HG03442 (cell line): ENCODE results near the gene ADAMTS17.
"Not testable (repeated sequence)": the region's sequence is repeated elsewhere in the genome, so short reads cannot be mapped to it uniquely, and the experiment has no call there.

Experiments
- ATAC-seq: cut with Tn5 transposase; IDR thresholded peaks from one replicate; pipeline ENCODE4 v1.9.1; 2021; ENCODE audit warnings: mild to moderate bottlenecking, moderate library complexity; ENCODE audit not compliant: unreplicated experiment

The ADAMTS17 gene

DNA sequence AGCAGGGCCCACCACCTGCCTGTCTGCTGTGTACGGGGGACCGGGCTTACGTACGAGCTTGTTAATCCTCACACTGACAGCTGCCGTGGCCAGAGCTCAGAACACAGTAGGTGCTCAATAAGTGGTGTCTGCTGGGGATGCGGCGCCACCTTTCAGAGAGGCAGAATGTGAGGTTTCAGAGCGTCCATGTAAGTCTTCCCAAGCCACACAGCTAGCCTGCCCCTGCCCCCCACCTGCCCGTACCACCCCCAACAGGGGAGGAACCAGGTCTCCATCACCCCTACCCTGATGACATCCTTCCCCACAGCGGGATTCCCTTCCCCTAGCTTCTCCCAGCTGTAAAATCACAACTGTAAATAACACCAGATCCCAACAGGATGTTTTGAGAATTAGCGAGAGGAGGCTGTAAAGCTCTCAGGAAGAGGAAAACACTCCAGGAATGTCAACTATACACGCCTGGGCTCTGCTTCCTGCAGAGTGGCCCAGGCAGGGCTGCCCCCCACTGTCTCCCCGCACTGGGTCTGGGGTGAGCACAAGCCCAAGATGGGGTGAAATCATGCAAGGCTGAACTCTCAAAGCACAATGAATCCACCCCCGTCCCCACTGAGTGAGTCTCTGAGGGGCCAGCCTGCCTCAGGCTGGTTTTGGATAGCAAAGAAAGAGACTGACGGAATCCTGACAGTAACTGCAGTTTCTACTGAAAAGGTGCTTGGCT lies 358.4 kb downstream of the ADAMTS17 start:
- no peak for ATAC-seq

DNA sequence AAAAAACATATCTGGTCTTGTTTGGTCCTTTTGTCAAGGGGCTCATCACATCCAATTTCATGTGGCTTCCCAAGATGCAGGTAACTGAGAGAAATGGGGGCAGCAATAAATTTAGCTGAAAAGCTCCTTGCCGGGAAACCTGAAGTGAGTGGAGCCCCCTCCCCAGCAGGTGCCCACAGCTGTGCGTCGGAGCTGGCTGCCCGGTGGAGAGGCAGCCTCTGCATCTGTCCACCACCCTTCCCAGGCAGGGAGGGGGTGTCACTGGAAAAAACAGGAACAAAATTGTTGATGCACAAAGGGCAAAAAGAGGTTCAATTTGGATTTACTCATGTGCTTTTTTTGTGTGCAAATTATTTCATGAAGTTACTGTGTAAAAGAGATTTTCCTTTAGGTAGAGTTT lies 359.1 kb downstream of the ADAMTS17 start:
- ATAC-seq: no peak

DNA sequence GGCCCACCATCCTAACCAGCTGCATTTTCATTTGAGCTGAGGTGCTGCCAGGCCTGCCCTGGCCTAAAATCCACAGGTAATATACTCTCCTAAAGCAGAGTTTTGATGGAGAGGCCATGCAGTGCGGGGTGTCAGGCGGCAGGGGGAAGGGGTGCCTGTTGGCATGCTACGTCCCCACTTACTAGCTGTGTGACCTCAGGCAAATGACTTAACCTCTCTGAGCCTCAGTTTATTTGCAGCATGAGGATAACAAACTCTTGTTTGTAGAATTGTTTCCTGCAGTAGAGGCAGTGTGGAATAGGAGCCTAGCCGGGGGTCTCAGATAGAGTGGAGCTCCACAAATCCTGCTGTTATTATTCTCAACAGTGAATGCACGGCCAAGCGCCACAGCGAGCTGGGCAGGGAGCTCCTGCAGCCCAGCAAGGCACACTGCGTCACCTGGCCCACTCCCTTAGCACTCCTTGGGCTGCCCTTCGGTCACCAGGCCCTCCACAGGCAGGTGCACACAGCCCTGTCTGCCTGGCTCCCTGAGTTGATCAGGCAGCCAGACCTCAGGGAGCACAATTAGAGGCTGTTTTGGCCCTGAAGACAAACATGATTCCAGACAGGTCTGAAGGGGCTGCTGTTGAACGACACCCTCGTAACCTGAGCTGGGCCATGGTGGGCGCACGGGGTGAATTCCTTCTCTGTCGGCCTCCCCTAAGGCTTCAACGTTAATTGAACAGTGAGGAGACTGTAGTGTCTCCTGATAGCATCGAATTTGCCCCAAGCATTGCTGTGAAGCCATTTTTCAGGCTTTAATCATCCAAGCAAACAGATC lies 359.7 kb downstream of the ADAMTS17 start:
- ATAC-seq: no peak

DNA sequence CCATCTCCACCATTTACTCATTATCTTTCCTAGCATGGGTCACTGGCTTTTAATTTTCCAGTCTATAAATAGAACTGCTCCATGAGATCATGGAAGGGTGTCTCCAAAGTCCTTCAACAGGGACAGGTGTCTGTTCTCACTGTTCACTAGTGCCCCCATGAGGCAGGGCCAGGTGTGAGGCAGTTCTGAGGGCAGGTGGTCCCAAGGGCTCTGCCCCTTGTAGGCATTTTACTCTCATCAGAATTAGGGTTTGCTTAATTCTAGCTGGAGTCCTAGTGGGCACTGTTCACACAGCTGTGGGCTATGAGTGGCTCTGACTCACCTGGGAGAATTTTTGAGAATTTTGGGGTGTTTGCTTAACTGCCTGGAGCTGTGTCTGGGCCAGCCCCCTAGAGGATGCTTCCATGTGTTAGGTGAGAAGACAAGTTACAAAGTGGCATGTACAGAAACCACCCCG lies 360.6 kb downstream of the ADAMTS17 start:
- ATAC-seq: no peak

DNA sequence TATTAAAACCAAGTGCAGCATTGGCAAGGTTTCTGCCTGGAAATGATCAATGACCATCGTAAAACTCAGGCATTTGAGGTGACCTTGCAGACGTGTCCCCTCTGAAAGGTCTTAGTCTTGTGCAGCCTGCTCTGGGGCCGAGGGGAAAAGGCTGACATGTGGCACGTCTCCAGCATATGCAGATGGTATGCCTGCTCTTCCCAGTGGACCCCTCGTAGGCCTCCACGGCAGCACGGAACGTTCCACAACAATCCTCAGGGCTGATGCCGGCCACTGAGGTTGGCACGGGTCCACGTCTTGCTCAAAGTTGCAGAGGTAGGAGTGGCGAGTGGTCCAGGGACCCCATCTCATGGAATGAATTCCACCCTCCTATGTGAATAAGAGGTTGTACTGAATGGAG lies 361.0 kb downstream of the ADAMTS17 start:
- no peak for ATAC-seq

DNA sequence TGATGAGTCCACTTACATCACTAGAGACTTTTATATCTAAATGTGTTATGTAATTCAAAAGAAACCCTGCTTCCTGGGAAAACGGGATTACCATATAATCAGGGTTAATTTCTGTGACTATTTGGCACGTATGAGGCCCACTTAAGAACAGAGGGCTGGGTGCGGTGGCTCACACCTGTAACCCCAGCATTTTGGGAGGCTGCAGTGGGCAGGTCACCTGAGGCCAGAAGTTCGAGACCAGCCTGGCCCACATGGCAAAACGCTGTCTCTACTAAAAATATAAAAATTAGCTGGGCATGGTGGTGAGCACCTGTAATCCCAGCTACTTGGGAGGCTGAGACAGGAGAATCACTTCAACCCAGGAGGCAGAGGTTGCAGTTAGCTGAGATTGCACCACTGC lies 361.9 kb downstream of the ADAMTS17 start:
- not testable (repeated sequence) for ATAC-seq

DNA sequence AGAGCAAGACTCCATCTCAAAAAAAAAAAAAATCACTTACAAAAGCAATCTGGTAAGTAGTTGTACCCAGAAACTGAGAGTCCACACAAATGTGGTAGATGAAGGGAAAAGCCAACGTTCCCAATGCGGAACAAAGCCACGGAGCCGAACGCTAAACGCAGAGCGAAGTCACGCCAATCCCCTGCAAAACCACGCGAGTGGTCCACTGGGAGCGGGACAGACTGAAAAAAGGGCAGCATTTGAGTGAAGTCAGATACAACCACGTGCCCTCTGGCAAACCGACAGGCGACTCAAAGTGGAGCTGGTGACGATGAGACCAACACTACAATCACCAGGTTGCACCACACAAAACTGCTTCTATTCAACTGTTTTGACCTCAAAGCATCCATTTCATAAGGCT lies 362.4 kb downstream of the ADAMTS17 start:
- no peak for ATAC-seq

DNA sequence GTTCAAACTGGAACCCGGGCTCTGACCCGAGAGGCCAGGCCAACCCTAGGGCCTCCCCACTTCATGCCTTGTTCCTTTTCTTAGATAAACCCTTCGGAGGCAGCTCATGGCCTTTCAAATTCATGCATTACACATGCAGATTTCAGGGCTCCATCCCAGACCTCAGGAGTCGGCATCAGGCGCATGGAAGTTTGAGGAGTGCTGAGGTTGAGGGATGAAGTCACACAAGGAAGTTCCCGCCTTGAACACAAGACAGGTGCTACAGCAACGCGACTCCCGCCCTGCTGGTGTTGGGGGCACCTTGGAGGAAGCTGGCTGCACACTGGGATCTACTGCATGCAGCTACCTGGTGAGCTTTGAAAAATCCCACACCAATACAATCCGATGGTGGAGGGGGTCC lies 363.3 kb downstream of the ADAMTS17 start:
- no peak for ATAC-seq

DNA sequence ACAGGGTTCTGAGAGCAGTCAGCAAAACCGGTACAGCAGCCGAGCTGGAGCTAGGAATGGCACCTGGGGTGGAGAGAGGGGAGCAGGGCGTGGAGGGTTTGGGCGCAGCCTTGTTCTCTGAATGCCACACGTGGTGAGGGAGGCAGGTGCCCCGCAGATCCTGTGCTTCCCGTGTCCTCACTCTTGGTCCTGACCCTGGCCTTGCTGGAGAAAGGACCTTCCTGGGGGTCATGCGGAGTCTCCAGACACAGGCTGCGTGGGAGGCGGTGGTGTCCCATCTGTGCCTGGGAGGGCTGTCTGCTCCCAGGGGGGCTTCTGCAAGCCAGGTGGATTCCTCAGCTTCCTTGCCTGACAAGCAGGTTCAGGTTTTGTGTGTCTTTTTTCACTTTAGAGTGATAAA lies 363.8 kb downstream of the ADAMTS17 start:
- ATAC-seq: no peak

DNA sequence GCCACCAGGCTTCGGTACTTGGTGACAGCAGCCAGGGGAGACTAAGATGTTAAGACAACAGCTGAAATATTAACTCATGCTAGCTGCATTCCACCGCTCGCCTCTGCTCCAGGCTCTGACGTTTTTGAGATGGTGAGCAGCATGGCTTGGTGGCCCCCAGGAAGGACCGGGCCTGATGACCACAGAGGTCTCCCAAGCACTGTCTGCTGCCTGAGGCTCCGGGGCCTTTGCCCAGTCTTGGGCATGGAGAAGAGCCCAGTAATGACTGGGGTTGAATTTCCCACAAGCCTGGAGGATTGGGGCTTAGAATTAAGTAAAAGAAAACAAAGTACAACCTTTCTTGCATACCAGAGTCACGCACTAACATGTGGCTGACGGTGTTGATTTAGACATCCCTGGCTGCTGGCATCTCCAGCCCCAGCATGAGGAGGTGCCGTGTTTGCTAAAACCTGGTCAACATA lies 364.9 kb downstream of the ADAMTS17 start:
- ATAC-seq: no peak

DNA sequence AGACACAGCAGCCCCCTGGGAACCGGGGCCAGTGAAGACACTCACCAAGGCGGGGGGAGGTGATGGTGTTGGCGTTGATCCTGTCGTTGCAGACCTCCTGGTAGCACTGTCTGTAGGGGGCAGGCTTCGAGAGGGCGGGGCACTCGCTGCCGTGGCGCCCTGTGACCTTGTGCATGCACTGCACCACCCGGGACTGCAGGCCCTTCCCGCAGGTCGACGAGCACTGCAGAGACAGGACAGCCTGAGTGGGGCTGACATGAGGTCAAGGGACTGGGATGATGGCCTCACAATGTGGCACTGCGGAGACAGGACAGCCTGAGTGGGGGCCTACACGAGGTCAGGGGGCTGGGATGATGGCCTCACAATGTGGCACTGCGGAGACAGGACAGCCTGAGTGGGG lies 365.8 kb downstream of the ADAMTS17 start:
- ATAC-seq: no peak

DNA sequence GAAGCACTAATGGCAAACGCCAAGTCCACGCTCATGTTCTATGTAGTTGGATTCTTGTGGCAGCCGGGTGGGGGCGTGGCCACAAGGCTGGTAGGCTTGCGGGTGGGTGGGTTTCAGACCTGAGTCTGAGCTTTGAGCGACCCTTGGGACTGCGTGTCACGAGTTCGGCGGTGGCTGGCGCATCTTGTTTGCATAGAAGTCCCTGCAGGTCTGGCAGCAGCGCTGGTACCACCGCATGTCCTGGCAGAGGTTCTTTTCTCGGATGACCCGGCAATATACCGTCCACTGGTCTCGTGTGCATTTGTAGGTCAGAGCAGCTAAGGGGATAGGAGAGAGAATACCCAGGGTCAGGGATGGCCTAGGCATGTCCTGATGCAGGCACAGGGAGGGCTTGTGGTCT lies 367.5 kb downstream of the ADAMTS17 start:
- ATAC-seq: no peak

DNA sequence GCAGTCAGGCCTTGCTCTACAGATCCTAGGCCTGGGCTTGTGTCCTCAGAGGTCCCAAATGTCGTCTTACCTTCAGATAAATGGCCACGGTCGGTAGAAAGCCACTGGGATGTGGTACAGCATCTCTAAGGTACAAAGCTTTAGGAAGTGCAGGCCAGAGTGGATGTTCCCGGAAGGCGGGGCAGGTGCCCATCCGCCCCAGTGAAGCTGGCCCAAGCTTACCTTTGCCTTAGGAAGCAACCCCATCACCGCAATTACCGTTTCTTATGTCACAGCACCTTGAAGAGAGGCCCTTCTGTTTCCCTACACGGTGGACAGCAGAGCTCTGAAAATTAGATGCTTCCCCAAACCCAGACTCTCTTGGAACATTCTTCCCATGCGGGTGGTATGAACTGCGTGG lies 368.4 kb downstream of the ADAMTS17 start:
- ATAC-seq: no peak

DNA sequence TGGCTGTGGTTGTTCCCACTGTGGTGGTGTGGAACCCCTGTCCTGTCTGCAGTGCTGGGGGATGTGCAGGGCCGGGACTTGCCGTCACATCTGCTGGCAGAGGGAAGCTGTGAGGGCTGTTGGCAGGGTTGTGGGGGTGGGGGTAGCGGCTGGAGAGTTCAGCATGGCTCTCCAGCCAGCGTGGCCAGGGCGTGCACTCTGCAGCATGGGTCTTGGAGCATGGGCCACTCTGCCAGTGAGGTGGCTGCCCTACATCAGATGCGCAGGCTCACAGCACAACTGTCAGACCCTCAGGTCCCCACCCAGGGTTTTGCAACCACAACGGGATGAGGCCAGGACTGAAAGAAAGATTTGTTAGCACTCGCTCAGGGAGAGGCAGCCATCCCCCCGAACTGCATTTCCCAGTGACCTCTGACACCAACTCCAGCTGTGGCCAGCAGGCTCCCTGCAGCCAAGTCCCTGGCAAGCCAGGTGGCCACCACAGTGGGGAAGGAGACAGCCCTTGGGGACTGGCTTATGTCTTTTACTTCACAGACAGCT lies 370.8 kb downstream of the ADAMTS17 start:
- ATAC-seq: no peak

DNA sequence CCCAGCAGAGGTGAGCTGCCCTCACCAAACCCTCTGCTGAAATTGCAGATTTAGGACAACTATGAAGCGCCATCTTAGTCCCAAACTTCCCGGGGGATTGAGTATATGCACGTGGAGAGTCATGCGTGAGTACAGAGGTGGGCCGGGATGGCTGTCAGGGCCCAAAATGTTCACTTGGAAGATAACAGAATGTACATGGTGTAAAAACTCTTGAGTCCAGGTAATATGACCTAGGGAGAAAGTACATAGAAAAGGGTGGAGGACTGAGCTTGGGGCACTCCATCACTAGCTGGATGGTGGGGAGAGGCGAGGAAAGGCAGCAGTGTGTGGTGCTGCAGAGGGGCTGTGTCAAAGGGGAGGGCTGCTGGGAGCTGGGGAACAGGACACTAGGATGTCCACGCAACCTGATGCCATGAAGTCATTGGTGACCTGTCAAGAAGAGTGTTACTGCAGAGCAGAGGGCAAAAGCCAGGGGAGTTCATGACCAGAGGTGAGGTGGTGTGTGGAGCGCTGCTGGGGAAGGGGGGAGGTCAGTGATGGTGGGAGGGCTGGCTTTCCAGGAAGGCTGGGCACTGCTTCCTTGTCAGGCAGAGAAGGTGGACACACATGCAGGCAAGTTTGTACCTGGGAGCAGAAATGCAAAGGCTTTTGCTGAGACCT lies 372.4 kb downstream of the ADAMTS17 start:
- ATAC-seq: no peak

DNA sequence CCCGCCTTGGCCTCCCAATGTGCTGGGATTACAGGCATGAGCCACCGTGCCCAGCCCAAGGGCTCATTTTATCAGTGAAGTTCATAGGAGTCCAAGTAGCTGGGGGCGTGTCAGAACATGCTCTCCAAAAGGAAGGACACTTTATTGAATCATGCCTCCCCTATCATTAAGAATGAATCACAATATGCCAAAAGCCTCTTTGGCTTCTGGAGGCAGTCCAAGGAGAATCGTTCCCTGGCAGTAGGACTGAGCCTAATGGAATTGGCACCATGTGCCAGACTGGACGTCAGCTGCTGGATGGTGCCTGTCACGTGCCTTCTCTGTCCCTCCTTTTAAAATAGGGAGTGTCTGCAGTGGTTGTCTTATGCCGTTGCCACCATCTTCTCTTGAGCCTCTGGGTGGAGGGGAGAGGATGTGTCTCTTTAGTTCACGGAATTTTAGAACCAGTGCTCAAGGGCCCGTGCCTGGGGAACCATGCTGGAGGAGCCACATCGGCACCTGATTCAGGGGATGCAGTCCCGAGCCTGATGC lies 373.9 kb downstream of the ADAMTS17 start:
- ATAC-seq: no peak

DNA sequence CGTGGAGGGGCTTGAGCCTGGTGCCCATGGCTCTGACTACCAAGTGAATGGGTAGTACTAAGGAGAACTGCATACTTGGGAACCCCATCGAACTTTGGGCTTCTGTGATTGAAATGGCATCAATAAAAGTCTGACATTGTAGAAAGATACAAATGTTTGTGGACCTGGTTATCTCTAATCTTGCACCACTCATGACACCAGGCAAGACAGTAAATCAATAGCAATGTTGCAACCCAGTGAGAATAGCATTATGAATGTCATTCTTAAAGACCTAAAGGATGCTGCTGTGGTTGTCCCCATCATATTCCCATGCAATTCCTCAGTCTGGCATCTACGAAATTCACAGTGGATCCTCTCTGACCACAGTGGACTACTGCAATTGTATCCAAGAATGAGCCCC lies 375.0 kb downstream of the ADAMTS17 start:
- ATAC-seq: no peak

DNA sequence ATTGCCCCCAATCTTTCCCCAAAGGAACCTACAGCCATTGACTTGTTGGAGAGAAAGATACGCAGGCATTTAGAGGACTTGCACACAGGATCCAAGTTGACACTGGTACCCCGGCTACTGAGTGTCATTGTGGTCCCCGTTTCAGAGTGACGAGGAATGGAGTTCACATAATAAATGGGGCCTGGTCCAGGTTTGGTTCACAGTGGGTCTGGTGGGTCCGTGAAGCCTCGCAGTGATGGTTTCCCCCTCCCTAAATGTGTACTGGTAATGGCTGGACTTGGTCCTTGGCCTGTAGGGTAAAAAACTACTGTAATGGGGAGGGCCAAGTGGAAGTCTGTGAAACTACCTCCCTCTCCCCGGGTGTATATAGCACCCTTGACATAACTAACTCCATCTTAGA lies 376.4 kb downstream of the ADAMTS17 start:
- no peak for ATAC-seq

DNA sequence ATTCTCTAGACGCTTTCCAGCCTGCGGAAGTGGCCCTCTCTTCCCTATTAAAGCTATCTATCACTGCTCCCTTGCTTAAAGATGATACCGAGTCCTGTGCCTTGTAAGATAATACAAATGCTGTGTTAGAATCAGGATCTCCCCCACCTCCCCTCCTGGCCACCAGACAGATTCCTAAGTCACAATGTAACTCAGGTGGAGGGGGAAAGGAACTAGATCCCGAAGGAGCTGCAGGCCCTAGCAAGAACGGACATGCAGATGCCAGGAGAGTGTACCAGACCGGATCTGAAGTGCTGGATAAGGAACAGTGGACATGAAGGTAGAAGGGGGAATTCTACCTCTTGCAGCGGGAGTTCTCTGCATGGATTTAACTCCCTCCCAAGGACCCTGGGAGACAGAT lies 377.8 kb downstream of the ADAMTS17 start:
- no peak for ATAC-seq

DNA sequence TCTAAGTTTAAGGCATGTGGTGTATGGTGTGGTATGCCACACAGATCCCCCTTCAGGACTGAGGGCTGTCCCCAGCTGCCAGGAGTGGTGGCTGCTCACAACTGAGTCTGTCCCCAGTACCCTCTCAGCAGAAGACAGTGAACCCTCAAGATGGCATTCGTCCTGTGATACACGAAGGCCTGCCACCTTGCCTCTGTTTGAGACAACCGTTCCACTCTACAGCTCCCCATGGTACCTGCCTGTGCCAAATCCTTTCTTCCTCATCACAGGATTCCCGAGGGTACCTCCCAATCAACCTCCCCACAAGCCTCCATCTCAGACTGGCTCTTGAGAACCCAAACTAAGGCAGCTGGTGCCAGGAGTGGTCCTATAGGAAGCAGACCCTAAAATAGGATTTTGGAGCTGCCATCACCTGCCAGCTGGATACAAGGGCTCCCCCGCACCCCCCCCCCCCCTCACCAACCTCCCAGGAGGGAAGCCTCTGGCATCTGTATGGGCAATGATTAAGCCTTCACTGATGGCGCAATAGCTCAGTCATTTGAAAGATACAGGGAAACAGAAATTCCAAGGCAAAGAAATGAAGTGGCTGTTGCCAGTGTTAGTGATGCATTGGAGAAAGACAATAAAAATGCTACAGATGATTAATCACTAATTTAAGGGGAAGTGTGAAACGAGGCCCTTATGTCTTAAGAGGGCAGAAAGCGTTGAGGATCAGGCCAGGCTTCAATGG lies 378.5 kb downstream of the ADAMTS17 start:
- ATAC-seq: no peak
